ENCODE measurements around the gene SAG. TPM values are rescaled to one million over a fixed set of nuclear protein-coding genes. Genes with fewer than 3 reads are reported as not detected.

Gene SAG
- polyA plus RNA-seq, 1 donor: 0.36 TPM

GRCh38 chr2:233362742-233363141, 55.1 kb downstream of the SAG start:
- peaks cover 3% of the 10 kb centered on the region for H3K36me3 ChIP-seq (ENCODE audit: control insufficient read depth, insufficient read depth, low read length)
- no peak overlapping the region for H3K4me3 ChIP-seq (ENCODE audit: low read length)
- DNase-seq: no peak
- H3K27me3 ChIP-seq (ENCODE audit: control insufficient read depth, insufficient read depth, low read length): no peaks in the 10 kb centered on the region
- H3K4me1 ChIP-seq (ENCODE audit: control insufficient read depth, insufficient read depth, low read length): peaks cover 12% of the 10 kb centered on the region
- H3K27ac ChIP-seq (ENCODE audit: low read length): no peak overlapping the region
- H3K9me3 ChIP-seq (ENCODE audit: control insufficient read depth, low read depth, low read length): no peaks in the 10 kb centered on the region
- WGBS (ENCODE audit: insufficient coverage, low lambda C conversion rate): no CpG with 5 or more reads among the region's 2 CpGs

- WGBS (ENCODE audit: insufficient coverage, low lambda C conversion rate): 100% methylated on average over 4 of the region's 6 CpGs
- Histone ChIP-seq H3K27me3 (ENCODE audit: control insufficient read depth, insufficient read depth, low read length) (no peaks in the 10 kb centered on the region), H3K4me1 (ENCODE audit: control insufficient read depth, insufficient read depth, low read length) (peaks cover 12% of the 10 kb centered on the region), H3K4me3 (ENCODE audit: low read length) (no peak overlapping the region), H3K27ac (ENCODE audit: low read length) (no peak overlapping the region), H3K9me3 (ENCODE audit: control insufficient read depth, low read depth, low read length) (no peaks in the 10 kb centered on the region), H3K36me3 (ENCODE audit: control insufficient read depth, insufficient read depth, low read length) (peaks cover 3% of the 10 kb centered on the region)
- no peak for DNase-seq
Measured at GRCh38 chr2:233363744-233364235, 56.2 kb downstream of the SAG start.

DNA sequence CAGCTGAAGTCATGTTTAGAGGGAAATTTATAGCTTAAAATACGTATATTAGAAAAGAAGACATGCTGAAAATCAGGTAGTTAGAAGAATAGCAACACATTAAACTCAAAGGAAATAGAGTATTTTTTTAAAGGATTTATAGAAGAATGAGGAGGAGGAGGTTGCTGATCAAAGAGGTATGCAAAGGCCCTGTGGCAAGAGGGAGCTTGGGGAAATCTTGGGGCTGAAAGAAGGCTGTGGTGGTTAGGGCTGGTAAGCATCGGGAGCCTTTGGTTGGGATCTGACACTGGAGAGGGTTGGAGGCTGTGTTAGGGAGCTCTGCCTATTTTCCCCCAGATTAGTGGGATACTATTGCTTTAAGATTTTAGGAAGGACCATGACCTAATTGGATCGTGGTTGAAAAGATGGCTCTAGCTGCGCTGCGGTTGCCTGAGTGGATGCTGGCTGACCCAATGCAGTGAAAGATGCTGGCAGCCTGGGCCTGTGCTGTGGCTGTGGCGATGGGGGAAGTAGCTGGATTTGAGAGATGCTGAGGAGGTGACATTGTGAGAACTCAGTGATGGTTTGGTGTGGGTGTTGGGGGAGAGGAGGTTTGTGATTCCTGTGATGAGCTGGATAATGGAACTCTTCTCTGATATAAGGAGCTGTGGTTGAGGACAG, 58.4 kb downstream of the SAG start:
- H3K4me1 ChIP-seq (ENCODE audit: control insufficient read depth, insufficient read depth, low read length): peaks cover 9% of the 10 kb centered on the region
- 86% methylated on average over 1 of the region's 6 CpGs for WGBS (ENCODE audit: insufficient coverage, low lambda C conversion rate)
- no peaks in the 10 kb centered on the region for H3K9me3 ChIP-seq (ENCODE audit: control insufficient read depth, low read depth, low read length)
- H3K27me3 ChIP-seq (ENCODE audit: control insufficient read depth, insufficient read depth, low read length): no peaks in the 10 kb centered on the region
- peaks cover 3% of the 10 kb centered on the region for H3K36me3 ChIP-seq (ENCODE audit: control insufficient read depth, insufficient read depth, low read length)
- no peak for DNase-seq
- no peak overlapping the region for H3K4me3 ChIP-seq (ENCODE audit: low read length)
- H3K27ac ChIP-seq (ENCODE audit: low read length): no peak overlapping the region

DNA sequence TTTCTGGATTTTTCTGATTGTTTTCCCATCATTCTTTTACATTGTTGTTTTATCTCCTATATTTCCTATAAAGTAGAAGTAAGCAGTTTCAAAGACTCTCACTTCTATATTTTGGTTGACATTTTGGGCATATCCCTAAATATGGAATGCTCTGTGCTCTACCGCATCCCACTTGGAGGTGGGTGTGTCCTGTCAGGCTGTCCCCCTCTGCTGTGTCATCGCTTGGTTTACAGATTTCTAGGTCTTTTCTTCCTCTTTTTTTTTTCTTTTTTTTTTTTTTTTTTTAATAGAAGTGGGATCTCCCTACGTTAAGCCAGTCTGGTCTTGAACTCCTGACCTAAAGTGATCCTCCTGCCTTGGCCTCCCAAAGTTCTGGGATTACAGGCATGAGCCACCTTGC, 60.0 kb downstream of the SAG start:
- peaks cover 3% of the 10 kb centered on the region for H3K36me3 ChIP-seq (ENCODE audit: control insufficient read depth, insufficient read depth, low read length)
- 100% methylated on average over 1 of the region's 3 CpGs for WGBS (ENCODE audit: insufficient coverage, low lambda C conversion rate)
- no peaks in the 10 kb centered on the region for H3K4me1 ChIP-seq (ENCODE audit: control insufficient read depth, insufficient read depth, low read length)
- no peak for DNase-seq
- H3K27ac ChIP-seq (ENCODE audit: low read length): no peak overlapping the region
- H3K27me3 ChIP-seq (ENCODE audit: control insufficient read depth, insufficient read depth, low read length): no peaks in the 10 kb centered on the region
- no peak overlapping the region for H3K4me3 ChIP-seq (ENCODE audit: low read length)
- no peaks in the 10 kb centered on the region for H3K9me3 ChIP-seq (ENCODE audit: control insufficient read depth, low read depth, low read length)

DNA sequence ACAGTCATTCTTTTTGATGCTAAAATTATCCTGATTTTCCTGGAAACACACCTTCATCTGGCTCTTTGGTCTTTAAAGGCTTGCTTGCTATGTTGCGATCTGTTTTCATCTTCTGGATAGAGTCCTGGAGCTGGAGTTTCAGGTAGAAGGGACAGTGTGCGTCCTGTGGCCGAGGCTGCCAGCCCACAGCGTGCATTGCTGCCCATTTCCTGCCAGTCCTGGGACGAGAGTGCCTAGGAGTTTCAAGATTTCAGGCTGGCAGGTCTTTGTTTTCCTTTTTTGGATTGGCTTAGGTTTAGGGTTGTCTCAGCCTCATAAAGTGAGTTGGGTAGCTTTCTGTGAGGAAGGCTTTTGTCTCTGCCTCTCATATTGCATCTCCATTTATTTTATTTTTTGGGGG, 61.1 kb downstream of the SAG start:
- no peak overlapping the region for H3K4me3 ChIP-seq (ENCODE audit: low read length)
- DNase-seq: no peak
- H3K36me3 ChIP-seq (ENCODE audit: control insufficient read depth, insufficient read depth, low read length): peaks cover 4% of the 10 kb centered on the region
- H3K27ac ChIP-seq (ENCODE audit: low read length): no peak overlapping the region
- no peaks in the 10 kb centered on the region for H3K27me3 ChIP-seq (ENCODE audit: control insufficient read depth, insufficient read depth, low read length)
- no peaks in the 10 kb centered on the region for H3K9me3 ChIP-seq (ENCODE audit: control insufficient read depth, low read depth, low read length)
- WGBS (ENCODE audit: insufficient coverage, low lambda C conversion rate): no CpG with 5 or more reads among the region's 5 CpGs
- H3K4me1 ChIP-seq (ENCODE audit: control insufficient read depth, insufficient read depth, low read length): no peaks in the 10 kb centered on the region

DNA sequence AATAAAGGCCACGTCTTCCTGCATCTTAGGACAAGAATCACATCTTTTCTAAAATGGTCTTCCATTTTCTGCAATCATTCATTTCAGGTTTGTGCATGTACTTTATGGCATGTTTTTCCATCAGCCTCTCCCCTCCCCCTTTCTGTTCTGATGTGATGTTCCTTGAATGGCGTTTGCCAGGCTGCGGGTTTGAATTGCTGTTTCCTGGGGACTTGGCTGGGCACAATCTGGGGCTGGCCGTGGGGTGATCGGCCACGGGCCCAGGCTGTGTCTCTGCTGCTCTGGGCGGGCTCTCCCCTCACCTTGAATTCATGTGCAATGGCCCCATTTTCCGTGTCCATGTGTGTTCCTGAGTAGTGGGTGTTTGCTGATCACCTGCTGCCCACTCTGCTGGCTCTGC, 61.8 kb downstream of the SAG start:
- DNase-seq: no peak
- Histone ChIP-seq H3K4me1 (ENCODE audit: control insufficient read depth, insufficient read depth, low read length) (no peaks in the 10 kb centered on the region), H3K27me3 (ENCODE audit: control insufficient read depth, insufficient read depth, low read length) (no peaks in the 10 kb centered on the region), H3K9me3 (ENCODE audit: control insufficient read depth, low read depth, low read length) (no peaks in the 10 kb centered on the region), H3K4me3 (ENCODE audit: low read length) (no peak overlapping the region), H3K27ac (ENCODE audit: low read length) (no peak overlapping the region), H3K36me3 (ENCODE audit: control insufficient read depth, insufficient read depth, low read length) (peaks cover 3% of the 10 kb centered on the region)
- WGBS (ENCODE audit: insufficient coverage, low lambda C conversion rate): 100% methylated on average over 1 of the region's 8 CpGs

GRCh38 chr2:233369897-233370685, 62.5 kb downstream of the SAG start:
- DNase-seq: no peak
- Histone ChIP-seq H3K27me3 (ENCODE audit: control insufficient read depth, insufficient read depth, low read length) (no peaks in the 10 kb centered on the region), H3K4me3 (ENCODE audit: low read length) (no peak overlapping the region), H3K36me3 (ENCODE audit: control insufficient read depth, insufficient read depth, low read length) (peaks cover 3% of the 10 kb centered on the region), H3K4me1 (ENCODE audit: control insufficient read depth, insufficient read depth, low read length) (no peaks in the 10 kb centered on the region), H3K9me3 (ENCODE audit: control insufficient read depth, low read depth, low read length) (no peaks in the 10 kb centered on the region), H3K27ac (ENCODE audit: low read length) (no peak overlapping the region)
- WGBS (ENCODE audit: insufficient coverage, low lambda C conversion rate): 100% methylated on average over 3 of the region's 9 CpGs

DNA sequence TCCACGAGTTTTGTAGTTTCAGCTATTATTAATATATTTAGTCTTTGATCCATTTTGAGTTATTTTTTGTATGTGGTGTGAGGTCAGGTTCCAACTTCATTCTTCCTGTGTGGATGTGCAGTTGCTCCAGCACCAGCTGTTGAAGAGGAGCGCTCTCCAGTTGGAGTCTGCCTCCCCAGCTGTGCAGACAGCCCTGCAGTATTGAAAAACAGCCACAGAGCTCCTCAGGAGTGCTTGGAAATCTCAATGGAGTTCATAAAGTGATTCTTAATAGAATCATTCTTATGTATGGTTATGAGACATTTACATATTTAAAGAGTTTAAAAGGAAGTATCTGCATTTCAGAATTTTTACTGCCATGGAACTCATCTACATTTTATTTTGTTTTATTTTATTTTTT, 64.0 kb downstream of the SAG start:
- DNase-seq: no peak
- Histone ChIP-seq H3K9me3 (ENCODE audit: control insufficient read depth, low read depth, low read length) (no peaks in the 10 kb centered on the region), H3K36me3 (ENCODE audit: control insufficient read depth, insufficient read depth, low read length) (peaks cover 3% of the 10 kb centered on the region), H3K4me3 (ENCODE audit: low read length) (no peak overlapping the region), H3K27me3 (ENCODE audit: control insufficient read depth, insufficient read depth, low read length) (no peaks in the 10 kb centered on the region), H3K27ac (ENCODE audit: low read length) (no peak overlapping the region), H3K4me1 (ENCODE audit: control insufficient read depth, insufficient read depth, low read length) (peaks cover 9% of the 10 kb centered on the region)
- no CpG with 5 or more reads among the region's 2 CpGs for WGBS (ENCODE audit: insufficient coverage, low lambda C conversion rate)

DNA sequence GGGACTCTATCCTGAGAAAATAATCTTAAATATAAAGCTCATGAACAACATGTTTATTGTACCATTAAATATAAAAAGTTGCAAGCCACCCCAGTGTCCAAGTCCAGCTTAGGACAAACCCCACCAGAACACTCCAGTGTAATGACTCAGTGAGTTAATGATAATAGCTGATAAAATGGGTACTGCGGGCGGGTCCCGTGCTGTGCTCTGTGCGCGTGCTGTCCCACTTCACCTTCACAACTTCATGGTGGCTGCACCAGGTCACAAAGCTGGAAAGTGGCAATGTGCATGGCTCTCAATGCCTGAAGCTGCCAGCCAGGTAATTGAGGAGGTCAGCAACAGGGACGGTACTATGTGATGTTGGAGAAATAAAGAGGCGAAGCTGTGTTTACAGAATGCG, 65.2 kb downstream of the SAG start:
- Histone ChIP-seq H3K4me3 (ENCODE audit: low read length) (no peak overlapping the region), H3K36me3 (ENCODE audit: control insufficient read depth, insufficient read depth, low read length) (peaks cover 3% of the 10 kb centered on the region), H3K9me3 (ENCODE audit: control insufficient read depth, low read depth, low read length) (no peaks in the 10 kb centered on the region), H3K4me1 (ENCODE audit: control insufficient read depth, insufficient read depth, low read length) (peaks cover 9% of the 10 kb centered on the region), H3K27me3 (ENCODE audit: control insufficient read depth, insufficient read depth, low read length) (no peaks in the 10 kb centered on the region), H3K27ac (ENCODE audit: low read length) (no peak overlapping the region)
- DNase-seq: peak in 1 of 2 donors; percentile 25
- 62% methylated on average over 2 of the region's 8 CpGs for WGBS (ENCODE audit: insufficient coverage, low lambda C conversion rate)

GRCh38 chr2:233373316-233373715, 65.7 kb downstream of the SAG start:
- no peak overlapping the region for H3K4me3 ChIP-seq (ENCODE audit: low read length)
- no peak for DNase-seq
- H3K27me3 ChIP-seq (ENCODE audit: control insufficient read depth, insufficient read depth, low read length): no peaks in the 10 kb centered on the region
- H3K27ac ChIP-seq (ENCODE audit: low read length): no peak overlapping the region
- H3K9me3 ChIP-seq (ENCODE audit: control insufficient read depth, low read depth, low read length): no peaks in the 10 kb centered on the region
- WGBS (ENCODE audit: insufficient coverage, low lambda C conversion rate): 44% methylated on average over 1 of the region's 5 CpGs
- H3K4me1 ChIP-seq (ENCODE audit: control insufficient read depth, insufficient read depth, low read length): peaks cover 9% of the 10 kb centered on the region
- peaks cover 3% of the 10 kb centered on the region for H3K36me3 ChIP-seq (ENCODE audit: control insufficient read depth, insufficient read depth, low read length)

All from large intestine (tissue), 3 donors.